ENCODE results near the gene LRRC55. TPM values are rescaled to one million over a fixed set of nuclear protein-coding genes. Genes with fewer than 3 reads are reported as not detected.

LRRC55 gene
- total RNA-seq, 1 donor from 2014 or later, result not detected

GRCh38 chr11:57203882-57204480 is 22.2 kb downstream of the LRRC55 start:
- H3K4me3 Mint-ChIP-seq (ENCODE audit: unreplicated experiment), result no peak overlapping the region
- no peaks in the 10 kb centered on the region for H3K36me3 Mint-ChIP-seq (ENCODE audit: unreplicated experiment)
- H3K4me1 Mint-ChIP-seq (ENCODE audit: unreplicated experiment), result no peaks in the 10 kb centered on the region
- H3K27ac Mint-ChIP-seq (ENCODE audit: unreplicated experiment), result no peak overlapping the region
- H3K27me3 Mint-ChIP-seq (ENCODE audit: unreplicated experiment), result peaks cover 22% of the 10 kb centered on the region
- no peaks in the 10 kb centered on the region for H3K9me3 Mint-ChIP-seq (ENCODE audit: unreplicated experiment)
- no peak for TF ChIP-seq CTCF (IDR thresholded peaks at IDR 0.05)
- no peak for DNase-seq (ENCODE audit: extremely low spot score, unreplicated experiment)

GRCh38 chr11:57205041-57205641 is 23.4 kb downstream of the LRRC55 start:
- DNase-seq (ENCODE audit: extremely low spot score, unreplicated experiment), result no peak
- H3K27me3 Mint-ChIP-seq (ENCODE audit: unreplicated experiment), result peaks cover 22% of the 10 kb centered on the region
- no peak overlapping the region for H3K27ac Mint-ChIP-seq (ENCODE audit: unreplicated experiment)
- no peaks in the 10 kb centered on the region for H3K9me3 Mint-ChIP-seq (ENCODE audit: unreplicated experiment)
- no peaks in the 10 kb centered on the region for H3K36me3 Mint-ChIP-seq (ENCODE audit: unreplicated experiment)
- no peak for TF ChIP-seq CTCF (IDR thresholded peaks at IDR 0.05)
- no peaks in the 10 kb centered on the region for H3K4me1 Mint-ChIP-seq (ENCODE audit: unreplicated experiment)
- H3K4me3 Mint-ChIP-seq (ENCODE audit: unreplicated experiment), result no peak overlapping the region

- TF ChIP-seq CTCF (IDR thresholded peaks at IDR 0.05), result no peak
- no peak for DNase-seq (ENCODE audit: extremely low spot score, unreplicated experiment)
- H3K9me3 Mint-ChIP-seq (ENCODE audit: unreplicated experiment), result no peaks in the 10 kb centered on the region
- no peaks in the 10 kb centered on the region for H3K4me1 Mint-ChIP-seq (ENCODE audit: unreplicated experiment)
- H3K27me3 Mint-ChIP-seq (ENCODE audit: unreplicated experiment), result peaks cover 17% of the 10 kb centered on the region
- no peak overlapping the region for H3K4me3 Mint-ChIP-seq (ENCODE audit: unreplicated experiment)
- no peak overlapping the region for H3K27ac Mint-ChIP-seq (ENCODE audit: unreplicated experiment)
- H3K36me3 Mint-ChIP-seq (ENCODE audit: unreplicated experiment), result no peaks in the 10 kb centered on the region
Measured at GRCh38 chr11:57207168-57207567, 25.4 kb downstream of the LRRC55 start.

GRCh38 chr11:57210781-57211180 is 29.0 kb downstream of the LRRC55 start:
- DNase-seq (ENCODE audit: extremely low spot score, unreplicated experiment), result no peak
- H3K27me3 Mint-ChIP-seq (ENCODE audit: unreplicated experiment), result peaks cover 6% of the 10 kb centered on the region
- H3K9me3 Mint-ChIP-seq (ENCODE audit: unreplicated experiment), result no peaks in the 10 kb centered on the region
- no peak overlapping the region for H3K27ac Mint-ChIP-seq (ENCODE audit: unreplicated experiment)
- no peak overlapping the region for H3K4me3 Mint-ChIP-seq (ENCODE audit: unreplicated experiment)
- no peaks in the 10 kb centered on the region for H3K36me3 Mint-ChIP-seq (ENCODE audit: unreplicated experiment)
- no peak for TF ChIP-seq CTCF (IDR thresholded peaks at IDR 0.05)
- H3K4me1 Mint-ChIP-seq (ENCODE audit: unreplicated experiment), result no peaks in the 10 kb centered on the region

- Mint-ChIP-seq H3K4me1 (ENCODE audit: unreplicated experiment) (no peaks in the 10 kb centered on the region), H3K4me3 (ENCODE audit: unreplicated experiment) (no peak overlapping the region), H3K27ac (ENCODE audit: unreplicated experiment) (no peak overlapping the region), H3K27me3 (ENCODE audit: unreplicated experiment) (peaks cover 4% of the 10 kb centered on the region), H3K36me3 (ENCODE audit: unreplicated experiment) (no peaks in the 10 kb centered on the region), H3K9me3 (ENCODE audit: unreplicated experiment) (no peaks in the 10 kb centered on the region)
- DNase-seq (ENCODE audit: extremely low spot score, unreplicated experiment), result no peak
- TF ChIP-seq CTCF (IDR thresholded peaks at IDR 0.05), result no peak
Measured at GRCh38 chr11:57213342-57214097, 31.8 kb downstream of the LRRC55 start.
